BE2C (cell line): Measurements from ENCODE around the gene NEGR1.

Experiments used
- DNase-seq: peaks from one replicate; pipeline ENCODE4 v3.0.0-alpha.2; 2020
- H3K27me3 ChIP-seq: fragments of 250-450 bp; sonication (Bioruptor Pico); 2 replicates; pipeline ENCODE4 v1.5.1; 2020; ENCODE audit warnings: mild to moderate bottlenecking
- H3K36me3 ChIP-seq: fragments of 250-450 bp; sonication (Bioruptor Pico); 2 replicates; pipeline ENCODE4 v1.5.1; 2020; ENCODE audit warnings: mild to moderate bottlenecking
- H3K4me1 ChIP-seq: fragments of 250-450 bp; sonication (Bioruptor Pico); 2 replicates; pipeline ENCODE4 v1.5.1; 2020
- H3K4me3 ChIP-seq: 2 replicates; pipeline ENCODE4 v1.5.1; 2011; ENCODE audit warnings: low read depth, low read length
- H3K9me3 ChIP-seq: fragments of 250-450 bp; sonication (Bioruptor Pico); 2 replicates; pipeline ENCODE4 v1.5.1; 2020
- TF ChIP-seq, protein P1 (sequence below): IDR thresholded peaks from 2 replicates; pipeline ENCODE4 v1.5.1; 2012; ENCODE audit warnings: mild to moderate bottlenecking, low read depth, low read length

NEGR1 gene

DNA sequence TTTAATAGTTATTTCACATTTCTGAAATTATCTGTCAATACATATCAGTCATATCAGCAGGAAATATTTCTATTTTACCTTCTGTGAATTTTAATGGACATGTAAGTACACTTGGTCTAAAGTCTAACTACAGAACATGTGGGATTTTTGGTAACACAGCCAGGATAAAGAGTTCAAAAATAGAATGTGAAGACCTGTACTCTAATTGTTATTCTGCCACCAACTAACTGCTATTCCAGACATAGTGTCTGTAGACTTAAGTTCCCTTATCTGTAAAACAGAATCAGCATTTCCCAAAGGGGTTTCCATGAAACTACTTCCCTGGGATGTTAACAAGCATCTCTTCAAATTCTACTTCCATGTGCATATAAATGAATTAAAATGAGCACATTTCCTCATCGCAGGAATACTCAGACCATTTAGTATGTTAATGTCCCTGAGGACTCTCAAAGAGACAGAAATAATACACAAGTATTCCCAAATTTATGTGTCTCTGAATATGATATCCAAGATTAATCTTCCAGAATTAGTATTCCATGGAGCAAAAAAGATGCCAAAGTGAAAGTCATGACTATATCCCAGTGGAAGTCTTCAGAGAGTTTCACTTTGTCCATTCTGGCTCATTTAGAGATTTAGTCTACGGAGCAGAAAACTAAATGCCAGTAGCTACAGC, 325.6 kb downstream of the NEGR1 start:
- Histone ChIP-seq H3K4me1 (no peaks in the 10 kb centered on the region), H3K27me3 (no peaks in the 10 kb centered on the region), H3K9me3 (no peaks in the 10 kb centered on the region), H3K4me3 (no peak overlapping the region), H3K36me3 (no peaks in the 10 kb centered on the region)
- DNase-seq, result no peak
- TF ChIP-seq, protein P1, sequence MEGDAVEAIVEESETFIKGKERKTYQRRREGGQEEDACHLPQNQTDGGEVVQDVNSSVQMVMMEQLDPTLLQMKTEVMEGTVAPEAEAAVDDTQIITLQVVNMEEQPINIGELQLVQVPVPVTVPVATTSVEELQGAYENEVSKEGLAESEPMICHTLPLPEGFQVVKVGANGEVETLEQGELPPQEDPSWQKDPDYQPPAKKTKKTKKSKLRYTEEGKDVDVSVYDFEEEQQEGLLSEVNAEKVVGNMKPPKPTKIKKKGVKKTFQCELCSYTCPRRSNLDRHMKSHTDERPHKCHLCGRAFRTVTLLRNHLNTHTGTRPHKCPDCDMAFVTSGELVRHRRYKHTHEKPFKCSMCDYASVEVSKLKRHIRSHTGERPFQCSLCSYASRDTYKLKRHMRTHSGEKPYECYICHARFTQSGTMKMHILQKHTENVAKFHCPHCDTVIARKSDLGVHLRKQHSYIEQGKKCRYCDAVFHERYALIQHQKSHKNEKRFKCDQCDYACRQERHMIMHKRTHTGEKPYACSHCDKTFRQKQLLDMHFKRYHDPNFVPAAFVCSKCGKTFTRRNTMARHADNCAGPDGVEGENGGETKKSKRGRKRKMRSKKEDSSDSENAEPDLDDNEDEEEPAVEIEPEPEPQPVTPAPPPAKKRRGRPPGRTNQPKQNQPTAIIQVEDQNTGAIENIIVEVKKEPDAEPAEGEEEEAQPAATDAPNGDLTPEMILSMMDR, result no peak

DNA sequence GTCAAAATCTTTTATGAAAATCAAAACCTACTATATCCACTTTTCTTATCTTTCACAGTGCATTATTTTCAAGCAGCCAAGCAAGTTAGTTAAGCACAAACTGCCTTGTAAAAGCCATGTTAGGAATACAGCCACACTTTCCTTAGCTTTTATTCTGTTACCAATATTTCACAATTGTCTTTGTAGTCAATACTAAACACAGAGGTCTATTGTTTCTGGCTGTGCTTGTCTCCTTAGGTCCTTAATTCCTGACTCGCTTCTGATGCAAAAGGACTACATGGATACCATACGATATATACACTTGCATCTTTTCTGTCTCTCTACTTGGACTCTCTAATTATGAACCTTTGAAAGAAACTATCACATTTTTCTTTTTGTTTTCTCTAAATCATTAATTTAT, 331.8 kb downstream of the NEGR1 start:
- TF ChIP-seq, protein P1, result no peak
- H3K36me3 ChIP-seq, result no peaks in the 10 kb centered on the region
- no peaks in the 10 kb centered on the region for H3K27me3 ChIP-seq
- no peaks in the 10 kb centered on the region for H3K4me1 ChIP-seq
- H3K4me3 ChIP-seq, result no peak overlapping the region
- no peak for DNase-seq
- H3K9me3 ChIP-seq, result no peaks in the 10 kb centered on the region

DNA sequence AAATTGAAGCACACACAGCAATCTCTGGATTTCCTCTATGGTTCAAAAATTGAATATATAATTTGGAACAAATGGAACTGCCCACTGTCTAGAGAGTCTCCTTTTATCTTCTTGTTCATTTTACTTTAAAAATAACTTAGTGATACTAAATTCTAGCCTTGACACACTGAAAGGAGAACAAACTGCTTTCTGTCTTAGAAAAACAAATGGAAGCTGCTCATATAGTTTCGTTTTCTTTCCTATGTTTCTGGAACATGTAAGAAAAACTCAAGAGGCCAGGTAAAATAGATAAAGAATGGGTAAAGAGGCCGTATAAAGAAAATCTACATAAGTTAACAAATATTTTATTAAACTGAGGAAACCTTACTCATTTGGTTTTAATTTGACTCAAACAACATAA, 332.7 kb downstream of the NEGR1 start:
- TF ChIP-seq, protein P1, result no peak
- Histone ChIP-seq H3K4me3 (no peak overlapping the region), H3K9me3 (no peaks in the 10 kb centered on the region), H3K4me1 (no peaks in the 10 kb centered on the region), H3K27me3 (no peaks in the 10 kb centered on the region), H3K36me3 (no peaks in the 10 kb centered on the region)
- DNase-seq, result no peak

DNA sequence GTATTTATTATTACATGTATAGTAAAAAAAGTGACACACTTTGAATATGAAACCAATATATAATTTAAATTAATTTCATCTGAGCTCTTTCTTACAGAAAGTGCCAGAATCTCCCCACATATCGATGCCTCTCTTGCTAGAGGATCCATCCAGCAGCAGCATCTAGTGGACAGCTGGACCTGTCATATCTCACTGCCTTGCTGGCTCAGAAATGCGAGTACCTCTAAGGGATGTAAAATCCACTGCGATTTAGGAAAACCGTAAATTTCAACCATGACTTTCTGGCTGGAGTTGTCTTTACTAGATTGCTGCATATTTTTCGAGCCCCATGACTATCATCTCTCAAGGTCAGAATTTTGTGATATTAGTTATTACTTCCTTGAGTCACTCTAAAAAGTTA, 333.8 kb downstream of the NEGR1 start:
- no peaks in the 10 kb centered on the region for H3K27me3 ChIP-seq
- TF ChIP-seq, protein P1, result no peak
- no peaks in the 10 kb centered on the region for H3K4me1 ChIP-seq

DNA sequence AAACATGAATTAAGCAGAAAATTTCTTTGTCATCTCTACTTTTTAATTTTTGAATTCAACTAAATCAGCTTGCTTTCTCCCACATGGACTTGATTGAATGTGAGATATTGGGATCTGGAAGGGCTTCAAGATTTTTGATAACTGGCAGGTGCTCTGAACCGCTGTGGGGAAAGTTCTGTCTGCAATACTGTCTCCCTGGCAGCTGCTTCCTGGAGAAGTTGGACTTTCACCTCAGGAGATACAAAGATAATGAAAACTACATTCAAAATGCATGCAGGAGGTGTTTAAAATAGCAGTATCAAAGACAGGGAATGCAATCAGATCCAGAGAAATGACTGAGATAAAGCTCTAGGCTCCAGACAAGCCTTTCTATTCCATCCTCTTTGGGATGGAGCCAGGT, 338.3 kb downstream of the NEGR1 start:
- no peak for DNase-seq
- H3K4me1 ChIP-seq, result no peaks in the 10 kb centered on the region
- no peaks in the 10 kb centered on the region for H3K27me3 ChIP-seq
- no peak overlapping the region for H3K4me3 ChIP-seq
- TF ChIP-seq, protein P1, result no peak
- H3K9me3 ChIP-seq, result no peaks in the 10 kb centered on the region
- H3K36me3 ChIP-seq, result no peaks in the 10 kb centered on the region

More for the DNA sequence above, 333.8 kb downstream of the NEGR1 start:
- Histone ChIP-seq H3K36me3 (no peaks in the 10 kb centered on the region), H3K9me3 (no peaks in the 10 kb centered on the region), H3K4me3 (no peak overlapping the region)
- DNase-seq, result no peak

DNA sequence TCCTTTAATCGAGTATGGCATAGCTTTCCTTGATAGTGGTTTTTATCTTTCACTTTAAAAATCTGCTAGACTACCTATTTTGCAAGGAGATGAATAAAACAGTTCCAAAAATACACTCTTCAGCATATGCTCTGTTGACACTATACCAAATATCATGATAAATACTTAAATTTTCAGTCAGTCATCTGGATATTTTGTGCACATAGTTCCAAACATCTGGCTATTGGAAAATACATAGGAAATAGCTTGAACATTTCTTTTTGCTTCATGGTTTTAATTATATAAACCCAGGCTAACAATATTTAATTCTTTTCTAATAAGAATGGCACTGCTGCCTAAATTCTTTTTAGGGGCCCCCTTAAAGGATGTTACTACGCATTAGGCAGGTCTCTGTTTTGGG, 342.1 kb downstream of the NEGR1 start:
- H3K4me1 ChIP-seq, result no peaks in the 10 kb centered on the region
- no peaks in the 10 kb centered on the region for H3K36me3 ChIP-seq
- no peak overlapping the region for H3K4me3 ChIP-seq
- no peaks in the 10 kb centered on the region for H3K9me3 ChIP-seq
- no peak for DNase-seq
- TF ChIP-seq, protein P1, result no peak
- H3K27me3 ChIP-seq, result no peaks in the 10 kb centered on the region
